IPS DF 4.7 (cell line): ENCODE measurements around the gene PLEKHG2.
A peak's percentile ranks its signal among the peaks of the same experiment; 100 is the strongest.

ENCODE experiments used
- DNase-seq: peaks from one replicate; pipeline ENCODE4 v3.0.0-alpha.2; 2013; ENCODE audit warnings: low spot score; ENCODE audit errors: extremely low read depth

PLEKHG2 gene

DNA sequence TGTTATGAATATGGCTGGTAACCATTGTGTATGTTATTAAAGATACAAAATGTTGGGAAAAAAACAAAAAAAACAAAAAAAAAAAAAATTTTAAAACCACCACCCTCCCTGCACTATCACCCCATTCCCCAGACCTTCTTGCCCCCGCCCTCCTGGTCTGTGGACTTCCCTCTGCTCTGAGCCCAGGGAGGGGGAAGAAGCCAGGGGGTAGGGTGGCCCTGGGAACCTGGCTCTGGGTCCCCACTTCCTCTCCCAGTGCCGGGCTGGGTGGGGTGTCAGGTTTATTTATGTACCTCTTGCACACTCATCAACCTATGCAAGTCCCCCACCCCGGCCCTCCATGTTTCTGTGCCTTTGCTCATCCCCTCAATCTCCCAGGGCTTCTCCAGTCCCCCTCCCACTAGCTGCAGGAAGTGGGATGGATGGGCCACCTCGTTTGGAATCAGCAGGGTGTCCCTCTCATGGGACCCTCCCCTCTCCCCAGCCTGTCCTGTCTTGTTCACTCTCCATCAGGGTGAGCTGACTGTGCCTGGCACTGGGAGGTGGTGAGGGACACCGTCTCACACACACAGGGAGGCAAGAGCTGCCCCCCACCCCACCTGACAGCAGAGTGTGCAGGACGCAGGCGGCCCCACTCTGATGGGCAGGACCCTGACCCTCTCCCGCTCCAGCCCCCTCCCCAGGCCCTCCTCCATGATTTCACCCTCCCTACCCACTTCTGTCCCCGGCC, 27.5 kb upstream of the PLEKHG2 start:
- no peak for DNase-seq

GRCh38 chr19:39385629-39386411, 26.6 kb upstream of the PLEKHG2 start:
- no peak for DNase-seq

DNA sequence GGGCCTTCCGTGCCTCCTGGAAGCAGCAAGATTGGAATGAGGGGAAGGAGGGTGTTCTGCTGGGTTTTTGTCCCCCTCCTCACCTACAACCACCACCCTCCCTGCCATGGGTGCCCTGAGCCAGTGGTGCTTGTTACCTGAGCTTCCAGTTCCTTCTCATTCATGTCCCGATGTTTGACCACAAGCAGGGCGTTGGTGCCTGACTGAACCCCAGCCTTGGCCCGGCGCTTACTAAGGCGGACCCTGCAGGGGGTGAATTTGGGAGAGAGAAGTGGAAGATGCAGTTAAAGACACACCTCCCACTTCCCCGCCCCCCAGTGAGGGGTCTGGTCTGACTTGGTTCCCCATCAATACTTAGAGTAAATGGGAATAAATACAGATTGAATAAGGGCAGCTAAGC, 25.9 kb upstream of the PLEKHG2 start:
- no peak for DNase-seq

DNA sequence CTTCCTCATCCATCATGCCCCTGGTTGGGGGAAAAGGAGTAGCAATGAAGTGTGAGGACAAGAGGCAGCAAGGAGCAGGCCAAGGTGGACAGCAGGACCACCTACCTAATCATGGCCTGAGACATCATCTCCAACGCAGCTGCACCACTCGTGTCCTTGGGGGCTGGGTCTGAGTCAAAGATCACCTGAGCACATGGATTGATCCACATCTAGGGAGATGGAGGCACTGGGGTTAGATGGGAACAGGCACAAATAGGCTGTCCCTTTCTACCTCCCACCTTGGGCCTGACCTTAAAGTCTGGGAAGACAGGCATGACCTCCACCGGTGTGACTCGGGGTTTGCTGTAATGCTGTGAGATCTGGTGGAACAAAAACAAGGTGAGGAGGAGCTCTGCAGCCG, 23.8 kb upstream of the PLEKHG2 start:
- DNase-seq = no peak

- DNase-seq = no peak
Observed at GRCh38 chr19:39389631-39390414, 22.6 kb upstream of the PLEKHG2 start.

- DNase-seq = no peak
Observed at GRCh38 chr19:39390451-39390750, 22.1 kb upstream of the PLEKHG2 start.

- peak; percentile 100 for DNase-seq
Observed at GRCh38 chr19:39390751-39391437, 21.6 kb upstream of the PLEKHG2 start, which contains the start of the genes MED29 and PAF1. Gene MED29, plus strand, starts transcription at chr19:39391378. Its CDS starts 45 bp downstream, at chr19:39391423. Gene PAF1, minus strand, starts transcription at chr19:39391106. Its CDS starts 242 bp downstream, at chr19:39390864.

DNA sequence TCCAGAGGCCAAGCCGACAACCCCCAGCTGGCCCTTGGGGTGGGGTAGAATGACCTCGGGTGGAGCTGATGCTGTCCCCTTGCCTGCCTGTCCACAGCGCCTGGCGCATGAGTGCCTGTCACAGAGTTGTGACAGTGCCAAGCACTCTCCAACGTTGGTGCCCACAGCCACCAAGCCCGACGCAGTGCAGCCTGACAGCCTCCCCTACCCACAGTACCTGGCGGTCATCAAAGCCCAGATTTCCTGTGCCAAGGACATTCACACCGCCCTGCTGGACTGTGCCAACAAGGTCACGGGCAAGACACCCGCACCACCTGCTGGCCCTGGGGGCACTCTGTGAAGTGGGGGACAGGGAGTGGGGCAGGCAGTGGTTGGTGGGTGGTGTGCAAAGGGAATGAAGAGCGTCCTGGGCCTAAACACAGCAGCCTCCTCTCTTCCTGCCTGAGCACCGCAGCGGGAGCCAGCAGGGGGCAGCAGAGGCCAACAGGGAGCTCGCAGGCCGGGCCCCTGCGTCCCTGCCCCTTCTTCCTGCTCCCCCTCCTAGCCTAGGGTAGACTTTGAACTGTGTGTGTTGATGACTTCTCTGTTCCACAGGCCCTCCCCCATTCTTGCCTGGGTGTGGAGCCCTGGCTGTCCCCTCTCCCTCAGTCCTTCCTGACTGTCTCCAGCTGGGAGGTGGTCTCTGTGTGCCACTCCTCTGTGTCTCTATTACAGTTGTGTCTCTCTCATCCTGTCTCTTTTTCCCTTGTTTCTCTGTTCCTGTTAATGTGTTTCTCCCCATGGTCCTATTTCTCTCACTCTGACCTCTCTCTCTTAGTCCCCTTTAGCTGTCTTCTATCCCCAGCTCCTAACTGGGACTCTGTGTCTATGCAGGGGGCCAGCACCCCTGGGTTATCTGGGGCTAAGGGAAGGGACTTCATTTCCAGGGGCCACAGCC, 14.8 kb upstream of the PLEKHG2 start:
- no peak for DNase-seq

DNA sequence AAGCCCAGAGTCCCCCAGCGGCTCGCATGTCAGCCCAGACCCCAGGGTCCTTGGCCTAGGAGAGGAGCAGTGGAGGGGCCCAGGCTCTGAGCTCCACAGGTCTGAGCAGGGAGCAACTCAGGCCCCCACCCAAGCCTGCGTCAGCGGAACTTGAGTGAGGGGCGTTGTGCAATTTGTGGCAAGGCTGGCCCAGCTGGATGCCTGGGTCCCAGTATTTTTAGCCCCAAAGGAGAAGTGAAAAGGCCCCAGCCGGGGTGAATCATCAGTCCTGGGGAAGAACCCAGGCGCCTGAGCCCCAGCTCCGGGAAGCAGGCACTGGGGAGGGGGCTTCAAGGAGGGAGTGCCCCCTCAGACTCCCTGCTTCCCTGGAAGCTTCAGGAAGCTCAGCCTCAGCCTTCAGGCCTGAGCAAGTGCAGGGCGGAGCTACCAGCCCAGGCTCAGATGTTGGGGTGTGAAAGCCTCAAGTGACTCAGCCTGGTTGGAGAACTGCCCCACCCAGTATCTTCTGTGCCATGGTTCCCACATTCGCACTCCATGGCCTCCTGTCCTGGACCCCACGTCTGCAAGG, 14.1 kb upstream of the PLEKHG2 start:
- DNase-seq = no peak

GRCh38 chr19:39399668-39400050, 12.8 kb upstream of the PLEKHG2 start:
- DNase-seq = no peak

- DNase-seq = no peak
Observed at GRCh38 chr19:39400061-39400460, 12.4 kb upstream of the PLEKHG2 start.

- no peak for DNase-seq
Observed at GRCh38 chr19:39401070-39401548, 11.4 kb upstream of the PLEKHG2 start.

- DNase-seq = no peak
Observed at GRCh38 chr19:39401549-39402345, 10.7 kb upstream of the PLEKHG2 start.

- no peak for DNase-seq
Observed at GRCh38 chr19:39402346-39403300, 9.8 kb upstream of the PLEKHG2 start.

- DNase-seq = no peak
Observed at GRCh38 chr19:39403331-39404312, 8.8 kb upstream of the PLEKHG2 start.

DNA sequence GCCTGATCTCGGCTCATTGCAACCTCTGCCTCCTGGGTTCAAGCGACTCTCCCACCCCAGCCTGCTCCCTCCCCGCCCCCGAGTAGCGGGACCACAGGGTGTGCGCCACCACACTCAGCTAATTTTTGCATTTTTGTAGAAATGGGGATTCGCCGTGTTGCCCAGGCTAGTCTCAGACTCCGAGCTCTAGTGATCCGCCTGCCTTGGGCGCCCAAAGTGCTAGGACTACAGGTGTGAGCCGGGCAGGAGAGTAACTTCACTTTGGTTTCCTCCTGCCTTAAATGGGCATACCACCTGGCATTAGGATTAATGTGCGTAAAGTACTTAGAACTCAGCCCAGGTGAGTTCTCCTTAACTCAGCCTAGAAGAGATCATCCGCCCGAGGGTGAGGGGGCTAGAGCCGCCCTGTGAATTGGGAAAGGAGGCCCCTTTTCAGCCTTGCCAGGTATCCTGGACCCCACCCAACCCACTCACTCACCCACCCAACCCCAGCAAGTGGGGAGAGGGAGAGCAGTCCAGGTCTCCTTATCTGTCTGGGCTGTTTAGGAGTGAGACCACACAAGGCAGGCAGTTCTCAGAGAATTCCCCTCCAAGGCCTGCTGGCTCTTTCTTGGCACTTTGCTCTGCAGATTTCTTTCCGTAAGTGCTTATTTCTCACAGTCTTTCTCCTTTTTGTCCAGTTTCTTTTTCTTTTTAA, 7.1 kb upstream of the PLEKHG2 start:
- no peak for DNase-seq
